Gastrocnemius medialis (tissue), 4 donors: ENCODE measurements around the gene GPR15LG. TPM values are rescaled to one million over a fixed set of nuclear protein-coding genes. Genes with fewer than 3 reads are reported as not detected.

Source experiments
- ATAC-seq, 2 donors: fragments of 150-250 bp; one replicate each; pipeline ENCODE4 v1.9.1; 2016
- DNase-seq, 2 donors: peaks; one replicate each; pipeline ENCODE4 v3.0.0-alpha.2; 2019
- H3K27ac ChIP-seq, 4 donors: fragments of 200-600 bp; sonication (generic); 1 replicate in 1 of 4; 2 replicates in 3 of 4; pipeline ENCODE4 v1.5.1; 2016 to 2018; ENCODE audit warnings: mild to moderate bottlenecking in 2 of 4, moderate library complexity in 1 of 4
- H3K27me3 ChIP-seq, 3 donors: fragments of 200-600 bp; sonication (generic) in 2 of 3; 1 replicate in 1 of 3; 2 replicates in 2 of 3; pipeline versions ENCODE4 v1.5.1 to v1.6.0; 2016 to 2019; ENCODE audit warnings: mild to moderate bottlenecking in 1 of 3, moderate library complexity in 1 of 3
- H3K36me3 ChIP-seq, 2 donors: fragments of 200-600 bp; sonication (generic) in 1 of 2; one replicate each; pipeline ENCODE4 v1.5.1; 2017 to 2018
- H3K4me1 ChIP-seq, 2 donors: fragments of 200-600 bp; sonication (generic) in 1 of 2; one replicate each; pipeline ENCODE4 v1.5.1; 2016 to 2017; ENCODE audit warnings: mild to moderate bottlenecking in 2 of 2
- H3K4me3 ChIP-seq, 4 donors: fragments of 200-600 bp; sonication (generic) in 3 of 4; 1 replicate in 1 of 4; 2 replicates in 3 of 4; pipeline ENCODE4 v1.5.1; 2016 to 2019; ENCODE audit warnings: mild to moderate bottlenecking in 2 of 4
- H3K9me3 ChIP-seq, 3 donors: fragments of 200-600 bp; sonication (generic) in 2 of 3; 1 replicate in 1 of 3; 2 replicates in 2 of 3; pipeline ENCODE4 v1.5.1; 2016 to 2019
- CTCF ChIP-seq, 5 experiments: fragments of 450-650 bp in 3 of 5; fragments of 200-600 bp in 2 of 5; sonication (generic) in 2 of 5; IDR thresholded peaks in 4 of 5; conservative IDR thresholded peaks in 1 of 5; 1 replicate in 4 of 5; 2 replicates in 1 of 5; pipeline ENCODE4 v1.5.1; 2016 to 2019; ENCODE audit warnings: antibody characterized with exemption in 5 of 5, mild to moderate bottlenecking in 3 of 5, moderate library complexity in 3 of 5
- POLR2A ChIP-seq, 2 donors: fragments of 450-650 bp; IDR thresholded peaks; one replicate each; pipeline ENCODE4 v1.6.1; 2017; ENCODE audit warnings: antibody characterized with exemption in 2 of 2, mild to moderate bottlenecking in 2 of 2, moderate library complexity in 2 of 2
- in situ Hi-C, 4 donors: fragments of 200-750 bp; cut with MboI; loops; one replicate each; pipeline versions ENCODE4 v1.15.0 to v1.8.0; 2017; ENCODE audit warnings: low sequenced_read_pairs in 4 of 4
- intact Hi-C: fragments of 100-400 bp; cut with DNase I; formaldehyde crosslinking; loops from one replicate; pipeline ENCODE4 v1.15.1; 2023; ENCODE audit warnings: low total_unique reads
- total RNA-seq, 4 donors: library from RNA; depleted of rRNA; stranded (reverse); fragments of >200 nt; gene quantifications; one replicate each; pipeline versions ENCODE4 v1.1.0 to v1.2.3, GENCODE V29; 2016

GPR15LG gene
- total RNA-seq, 4 donors from 2014 or later: 0.92 TPM; not detected in 3

- Histone ChIP-seq H3K4me1 (no peaks in the 10 kb centered on the region), H3K27me3 (peaks cover 0 to 3% (median 0%) of the 10 kb centered on the region in 3 donors), H3K9me3 (no peaks in the 10 kb centered on the region), H3K4me3 (no peak overlapping the region), H3K27ac (no peak overlapping the region), H3K36me3 (no peaks in the 10 kb centered on the region)
- TF ChIP-seq POLR2A (IDR thresholded peaks at IDR 0.05) (no peak), CTCF (IDR thresholded peaks at IDR 0.05 in 4 of 5, conservative IDR thresholded peaks at IDR 0.05 in 1 of 5) (peak in 1 of 5 experiments; percentile 25)
- intact Hi-C loops (no loop called here), in situ Hi-C loops (no loop called here)
- DNase-seq (no peak), ATAC-seq (no peak)
Observed at GRCh38 chr10:84205049-84205852, 31.6 kb downstream of the GPR15LG start.

- Histone ChIP-seq H3K4me3 (no peak overlapping the region), H3K27me3 (peaks cover 0 to 3% (median 0%) of the 10 kb centered on the region in 3 donors), H3K27ac (no peak overlapping the region), H3K36me3 (no peaks in the 10 kb centered on the region), H3K4me1 (no peaks in the 10 kb centered on the region), H3K9me3 (no peaks in the 10 kb centered on the region)
- no peak for DNase-seq
- no peak for ATAC-seq
- in situ Hi-C loops: no loop called here
- TF ChIP-seq POLR2A (IDR thresholded peaks at IDR 0.05) (no peak), CTCF (IDR thresholded peaks at IDR 0.05 in 4 of 5, conservative IDR thresholded peaks at IDR 0.05 in 1 of 5) (no peak)
- intact Hi-C loops: no loop called here
Observed at GRCh38 chr10:84205853-84206525, 32.4 kb downstream of the GPR15LG start.

- H3K27me3 ChIP-seq: peaks cover 0 to 3% (median 0%) of the 10 kb centered on the region in 3 donors
- in situ Hi-C loops: no loop called here
Observed at GRCh38 chr10:84208023-84208422, 34.4 kb downstream of the GPR15LG start.

GRCh38 chr10:84211566-84211965 is 38.0 kb downstream of the GPR15LG start:
- Histone ChIP-seq H3K9me3 (no peaks in the 10 kb centered on the region), H3K27me3 (no peaks in the 10 kb centered on the region), H3K4me1 (no peaks in the 10 kb centered on the region), H3K4me3 (no peak overlapping the region), H3K27ac (no peak overlapping the region), H3K36me3 (no peaks in the 10 kb centered on the region)
- in situ Hi-C loops (no loop called here), intact Hi-C loops (no loop called here)
- TF ChIP-seq CTCF (IDR thresholded peaks at IDR 0.05 in 4 of 5, conservative IDR thresholded peaks at IDR 0.05 in 1 of 5) (no peak), POLR2A (IDR thresholded peaks at IDR 0.05) (no peak)
- no peak for DNase-seq
- no peak for ATAC-seq

More at GRCh38 chr10:84208023-84208422, 34.4 kb downstream of the GPR15LG start:
- no peak for ATAC-seq
- TF ChIP-seq CTCF (IDR thresholded peaks at IDR 0.05 in 4 of 5, conservative IDR thresholded peaks at IDR 0.05 in 1 of 5) (no peak), POLR2A (IDR thresholded peaks at IDR 0.05) (no peak)
- no peaks in the 10 kb centered on the region for H3K36me3 ChIP-seq
- no peaks in the 10 kb centered on the region for H3K4me1 ChIP-seq
- no peak overlapping the region for H3K27ac ChIP-seq
- H3K4me3 ChIP-seq: no peak overlapping the region
- H3K9me3 ChIP-seq: no peaks in the 10 kb centered on the region
- no peak for DNase-seq
- intact Hi-C loops: no loop called here
